ENCODE results near the gene OCA2.

The OCA2 gene

GRCh38 chr15:27731776-27732175 is 367.3 kb downstream of the OCA2 start:
- TF ChIP-seq REST (IDR thresholded peaks at IDR 0.05; ENCODE audit: low read depth) (no peak), RAD21 (IDR thresholded peaks at IDR 0.05; ENCODE audit: low read depth) (no peak), EP300 (IDR thresholded peaks at IDR 0.05; ENCODE audit: borderline replicate concordance) (no peak), TCF12 (IDR thresholded peaks at IDR 0.05; ENCODE audit: low read depth) (no peak), EGR1 (IDR thresholded peaks at IDR 0.05) (no peak), YY1 (IDR thresholded peaks at IDR 0.05; ENCODE audit: low read depth) (no peak), TAF1 (IDR thresholded peaks at IDR 0.05; ENCODE audit: low read depth) (no peak), NFIC (IDR thresholded peaks at IDR 0.05) (no peak), MAX (IDR thresholded peaks at IDR 0.05) (no peak), CREB1 (IDR thresholded peaks at IDR 0.05; ENCODE audit: low read depth) (no peak), FOXM1 (IDR thresholded peaks at IDR 0.05; ENCODE audit: borderline replicate concordance, low read depth) (no peak), USF1 (IDR thresholded peaks at IDR 0.05) (no peak), ZBTB7A (IDR thresholded peaks at IDR 0.05; ENCODE audit: low read depth) (no peak), CEBPB (IDR thresholded peaks at IDR 0.05) (no peak)

GRCh38 chr15:27730868-27731267 is 368.2 kb downstream of the OCA2 start:
- TF ChIP-seq MAX (IDR thresholded peaks at IDR 0.05), result no peak
- TF ChIP-seq RAD21 (IDR thresholded peaks at IDR 0.05; ENCODE audit: low read depth), result no peak

GRCh38 chr15:27725731-27726130 is 373.4 kb downstream of the OCA2 start:
- TF ChIP-seq FOXM1 (IDR thresholded peaks at IDR 0.05; ENCODE audit: borderline replicate concordance, low read depth), result no peak

- TF ChIP-seq TAF1 (IDR thresholded peaks at IDR 0.05; ENCODE audit: low read depth) (no peak), TEAD4 (IDR thresholded peaks at IDR 0.05) (no peak), RAD21 (IDR thresholded peaks at IDR 0.05; ENCODE audit: low read depth) (no peak), FOXM1 (IDR thresholded peaks at IDR 0.05; ENCODE audit: borderline replicate concordance, low read depth) (no peak), EP300 (IDR thresholded peaks at IDR 0.05; ENCODE audit: borderline replicate concordance) (no peak), CREB1 (IDR thresholded peaks at IDR 0.05; ENCODE audit: low read depth) (no peak), CEBPB (IDR thresholded peaks at IDR 0.05) (no peak), TCF12 (IDR thresholded peaks at IDR 0.05; ENCODE audit: low read depth) (no peak), MAX (IDR thresholded peaks at IDR 0.05) (no peak), NFIC (IDR thresholded peaks at IDR 0.05) (no peak), EGR1 (IDR thresholded peaks at IDR 0.05) (no peak), USF1 (IDR thresholded peaks at IDR 0.05) (no peak)
Measured at GRCh38 chr15:27723821-27724220, 375.3 kb downstream of the OCA2 start.

- TF ChIP-seq YY1 (IDR thresholded peaks at IDR 0.05; ENCODE audit: low read depth) (no peak), TAF1 (IDR thresholded peaks at IDR 0.05; ENCODE audit: low read depth) (no peak), CREB1 (IDR thresholded peaks at IDR 0.05; ENCODE audit: low read depth) (no peak), USF1 (IDR thresholded peaks at IDR 0.05) (no peak), FOXM1 (IDR thresholded peaks at IDR 0.05; ENCODE audit: borderline replicate concordance, low read depth) (no peak), EP300 (IDR thresholded peaks at IDR 0.05; ENCODE audit: borderline replicate concordance) (no peak), ZBTB7A (IDR thresholded peaks at IDR 0.05; ENCODE audit: low read depth) (no peak), MAX (IDR thresholded peaks at IDR 0.05) (no peak), REST (IDR thresholded peaks at IDR 0.05; ENCODE audit: low read depth) (no peak), NFIC (IDR thresholded peaks at IDR 0.05) (no peak), EGR1 (IDR thresholded peaks at IDR 0.05) (no peak)
Measured at GRCh38 chr15:27722102-27722501, 377.0 kb downstream of the OCA2 start.

GRCh38 chr15:27714675-27715074 is 384.4 kb downstream of the OCA2 start:
- no peak for TF ChIP-seq EP300 (IDR thresholded peaks at IDR 0.05; ENCODE audit: borderline replicate concordance)
- TF ChIP-seq CREB1 (IDR thresholded peaks at IDR 0.05; ENCODE audit: low read depth), result no peak
- no peak for TF ChIP-seq TCF12 (IDR thresholded peaks at IDR 0.05; ENCODE audit: low read depth)
- TF ChIP-seq REST (IDR thresholded peaks at IDR 0.05; ENCODE audit: low read depth), result no peak
- TF ChIP-seq MAX (IDR thresholded peaks at IDR 0.05), result no peak
- no peak for TF ChIP-seq FOXM1 (IDR thresholded peaks at IDR 0.05; ENCODE audit: borderline replicate concordance, low read depth)
- no peak for TF ChIP-seq EGR1 (IDR thresholded peaks at IDR 0.05)
- no peak for TF ChIP-seq TAF1 (IDR thresholded peaks at IDR 0.05; ENCODE audit: low read depth)
- TF ChIP-seq RAD21 (IDR thresholded peaks at IDR 0.05; ENCODE audit: low read depth), result no peak
- TF ChIP-seq USF1 (IDR thresholded peaks at IDR 0.05), result no peak
- no peak for TF ChIP-seq TEAD4 (IDR thresholded peaks at IDR 0.05)
- no peak for TF ChIP-seq YY1 (IDR thresholded peaks at IDR 0.05; ENCODE audit: low read depth)
- TF ChIP-seq CEBPB (IDR thresholded peaks at IDR 0.05), result no peak
- TF ChIP-seq ZBTB7A (IDR thresholded peaks at IDR 0.05; ENCODE audit: low read depth), result no peak
- no peak for TF ChIP-seq NFIC (IDR thresholded peaks at IDR 0.05)
